Bronchial epithelial cell (primary cell): ENCODE data around the gene TEX35. TPM values are rescaled to one million over a fixed set of nuclear protein-coding genes. Genes with fewer than 3 reads are reported as not detected.

Source experiments
- DNase-seq: peaks from one replicate; pipeline ENCODE4 v3.0.0-alpha.2; 2010; ENCODE audit warnings: low read depth
- FAIRE-seq: peaks from 2 replicates; lab custom pipeline; 2011; peaks lifted over from hg19 to GRCh38; lab: Jason Lieb, UNC
- H3K27me3 ChIP-seq: 2 replicates; pipeline ENCODE4 v1.5.1; 2011; ENCODE audit warnings: low read length; ENCODE audit not compliant: control insufficient read depth, insufficient read depth
- H3K36me3 ChIP-seq: 2 replicates; pipeline ENCODE4 v1.5.1; 2011; ENCODE audit warnings: low read length; ENCODE audit not compliant: control insufficient read depth, insufficient read depth
- H3K4me3 ChIP-seq: 2 replicates; pipeline ENCODE4 v1.5.1; 2011; ENCODE audit warnings: mild to moderate bottlenecking, low read depth, low read length, control low read depth
- CTCF ChIP-seq: IDR thresholded peaks from 2 replicates; pipeline ENCODE4 v1.5.1; 2011; ENCODE audit warnings: mild to moderate bottlenecking, moderate library complexity, low read length, control low read depth, inconsistent platforms; ENCODE audit not compliant: insufficient read depth, severe bottlenecking
- total RNA-seq: library from RNA; depleted of rRNA; stranded (reverse); fragments of >200 nt; gene quantifications from 2 replicates; pipeline ENCODE4 v1.2.1, GENCODE V29; 2014

The TEX35 gene
- total RNA-seq, 1 donor from 2014 or later, result not detected

GRCh38 chr1:178538192-178538916 lies 25.4 kb downstream of the TEX35 start:
- peak; percentile 52 for DNase-seq
- Histone ChIP-seq H3K36me3 (no peaks in the 10 kb centered on the region), H3K4me3 (no peak overlapping the region), H3K27me3 (no peaks in the 10 kb centered on the region)
- FAIRE-seq, result no peak
- TF ChIP-seq CTCF, result no peak

GRCh38 chr1:178539291-178539690 lies 26.4 kb downstream of the TEX35 start:
- H3K27me3 ChIP-seq, result no peaks in the 10 kb centered on the region
- no peak overlapping the region for H3K4me3 ChIP-seq
- DNase-seq (no peak), FAIRE-seq (no peak)
- H3K36me3 ChIP-seq, result no peaks in the 10 kb centered on the region
- TF ChIP-seq CTCF, result no peak

GRCh38 chr1:178540204-178540603 lies 27.3 kb downstream of the TEX35 start:
- no peak for TF ChIP-seq CTCF
- DNase-seq, result no peak

GRCh38 chr1:178540646-178541045 lies 27.7 kb downstream of the TEX35 start:
- no peak for FAIRE-seq
- no peaks in the 10 kb centered on the region for H3K27me3 ChIP-seq
- H3K4me3 ChIP-seq, result no peak overlapping the region
- no peak for TF ChIP-seq CTCF
- H3K36me3 ChIP-seq, result no peaks in the 10 kb centered on the region
- peak; percentile 13 for DNase-seq

More at GRCh38 chr1:178540204-178540603, 27.3 kb downstream of the TEX35 start:
- no peak for FAIRE-seq
- H3K27me3 ChIP-seq, result no peaks in the 10 kb centered on the region
- no peak overlapping the region for H3K4me3 ChIP-seq
- no peaks in the 10 kb centered on the region for H3K36me3 ChIP-seq

- no peaks in the 10 kb centered on the region for H3K36me3 ChIP-seq
- no peak for TF ChIP-seq CTCF
- no peak overlapping the region for H3K4me3 ChIP-seq
- no peaks in the 10 kb centered on the region for H3K27me3 ChIP-seq
- no peak for FAIRE-seq
- DNase-seq, result no peak
These were observed 28.5 kb downstream of the TEX35 start for GRCh38 chr1:178541379-178541778.
